ENCODE measurements around the gene SMIM43. TPM values are rescaled to one million over a fixed set of nuclear protein-coding genes. Genes with fewer than 3 reads are reported as not detected.

The SMIM43 gene
- total and polyA plus RNA-seq, 9 of the 15 experiments (the other 6 are each of a cell fraction or from before 2014, with no cell fraction given): not detected

DNA sequence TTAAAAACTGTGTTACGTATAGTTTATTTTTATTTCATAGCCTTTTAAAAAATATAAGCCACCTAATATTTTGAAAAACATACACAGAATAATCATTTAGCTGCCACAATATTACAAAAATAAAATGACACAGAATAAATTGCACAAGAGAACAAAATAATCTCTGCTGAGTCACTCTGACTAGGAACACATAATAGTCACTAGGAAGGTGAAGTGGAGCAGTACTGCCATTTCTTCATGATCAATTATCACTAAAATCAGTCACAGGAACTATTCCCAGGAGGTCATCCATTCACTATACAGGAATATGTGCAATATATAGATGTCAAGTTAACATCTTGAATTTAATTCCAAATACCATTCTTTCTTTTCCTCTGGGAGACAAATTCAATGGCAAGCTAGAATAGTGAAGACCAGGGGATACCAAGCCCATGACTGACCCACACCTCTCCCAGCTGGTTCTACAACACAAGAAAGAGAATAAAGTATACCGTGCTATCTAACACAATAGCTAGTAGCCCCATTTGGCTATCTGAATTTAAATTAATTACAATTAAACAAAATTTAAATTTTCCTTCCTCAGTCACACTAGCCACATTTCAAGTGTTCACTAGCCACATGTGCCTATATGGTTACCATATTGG lies 5.9 kb downstream of the SMIM43 start (continued):
- TF ChIP-seq ZNF655 (CRISPR knock-in tag; IDR thresholded peaks at IDR 0.05): no peak
- no peak for TF ChIP-seq CREBBP (IDR thresholded peaks at IDR 0.05; ENCODE audit: low read depth, low read length)
- TF ChIP-seq DPF2 (IDR thresholded peaks at IDR 0.05): 0 out of 2 replicates have a peak, but pooled peaks have one; percentile 31
- TF ChIP-seq PTBP1 (IDR thresholded peaks at IDR 0.05; ENCODE audit: low read depth, low read length): no peak
- no peak for TF ChIP-seq BRD9 (IDR thresholded peaks at IDR 0.05; ENCODE audit: low read depth, partially characterized antibody)
- TF ChIP-seq PHF8 (IDR thresholded peaks at IDR 0.05; ENCODE audit: borderline replicate concordance, low read length): no peak
- TF ChIP-seq HCFC1 (IDR thresholded peaks at IDR 0.05; ENCODE audit: low read depth, low read length): no peak
- peak; percentile 79; the same call in 1 of the 2 replicates for TF ChIP-seq MAFK (IDR thresholded peaks at IDR 0.05; ENCODE audit: low read length)
- no peak for TF ChIP-seq TEAD4 (IDR thresholded peaks at IDR 0.05; ENCODE audit: low read length)
- no peak for TF ChIP-seq TEAD4 (CRISPR knock-in tag; IDR thresholded peaks at IDR 0.05; ENCODE audit: borderline replicate concordance)
- TF ChIP-seq, protein P1, sequence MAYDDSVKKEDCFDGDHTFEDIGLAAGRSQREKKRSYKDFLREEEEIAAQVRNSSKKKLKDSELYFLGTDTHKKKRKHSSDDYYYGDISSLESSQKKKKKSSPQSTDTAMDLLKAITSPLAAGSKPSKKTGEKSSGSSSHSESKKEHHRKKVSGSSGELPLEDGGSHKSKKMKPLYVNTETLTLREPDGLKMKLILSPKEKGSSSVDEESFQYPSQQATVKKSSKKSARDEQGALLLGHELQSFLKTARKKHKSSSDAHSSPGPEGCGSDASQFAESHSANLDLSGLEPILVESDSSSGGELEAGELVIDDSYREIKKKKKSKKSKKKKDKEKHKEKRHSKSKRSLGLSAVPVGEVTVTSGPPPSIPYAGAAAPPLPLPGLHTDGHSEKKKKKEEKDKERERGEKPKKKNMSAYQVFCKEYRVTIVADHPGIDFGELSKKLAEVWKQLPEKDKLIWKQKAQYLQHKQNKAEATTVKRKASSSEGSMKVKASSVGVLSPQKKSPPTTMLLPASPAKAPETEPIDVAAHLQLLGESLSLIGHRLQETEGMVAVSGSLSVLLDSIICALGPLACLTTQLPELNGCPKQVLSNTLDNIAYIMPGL (CRISPR knock-in tag; IDR thresholded peaks at IDR 0.05): no peak
- no peak for TF ChIP-seq HDAC6 (IDR thresholded peaks at IDR 0.05; ENCODE audit: low read depth, low read length)
- no peak for TF ChIP-seq CAMTA2 (CRISPR knock-in tag; conservative IDR thresholded peaks at IDR 0.05)
- no peak for TF ChIP-seq NCOA1 (IDR thresholded peaks at IDR 0.05; ENCODE audit: low read depth)
- TF ChIP-seq TAF1 (IDR thresholded peaks at IDR 0.05; ENCODE audit: control insufficient read depth, extremely low read depth, insufficient read depth, low read length, severe bottlenecking): no peak
- no peak for TF ChIP-seq ZNF143 (CRISPR knock-in tag; IDR thresholded peaks at IDR 0.05)
- TF ChIP-seq SOX6 (IDR thresholded peaks at IDR 0.05): no peak
- TF ChIP-seq HSF4 (CRISPR knock-in tag; IDR thresholded peaks at IDR 0.05; ENCODE audit: borderline replicate concordance): no peak
- TF ChIP-seq FOSL1 (tag; conservative IDR thresholded peaks at IDR 0.05): no peak
- 0 out of 2 replicates have a peak, but pooled peaks have one; percentile 24 for TF ChIP-seq ARID1B (IDR thresholded peaks at IDR 0.05)
- TF ChIP-seq EP300 (IDR thresholded peaks at IDR 0.05; ENCODE audit: low read length): no peak
- peak; percentile 93 for TF ChIP-seq CEBPB (tag; IDR thresholded peaks at IDR 0.05)
- no peak for TF ChIP-seq ZKSCAN3 (CRISPR knock-in tag; IDR thresholded peaks at IDR 0.05)
- no peak for TF ChIP-seq MTA3 (IDR thresholded peaks at IDR 0.05; ENCODE audit: borderline replicate concordance)
- TF ChIP-seq CEBPG (CRISPR knock-in tag; IDR thresholded peaks at IDR 0.05): no peak
- peak in 1 of 2 experiments; percentile 73; a peak in 3 of 4 replicates for TF ChIP-seq CEBPG (tag; conservative IDR thresholded peaks at IDR 0.05 in 1 of 2, IDR thresholded peaks at IDR 0.05 in 1 of 2)
- no peak for TF ChIP-seq XRCC5 (IDR thresholded peaks at IDR 0.05; ENCODE audit: low read depth, low read length)
- no peak for TF ChIP-seq TFE3 (CRISPR knock-in tag; IDR thresholded peaks at IDR 0.05)
